Measurements from ENCODE around the gene ST3GAL4. TPM values are rescaled to one million over a fixed set of nuclear protein-coding genes. Genes with fewer than 3 reads are reported as not detected.
"Not testable (repeated sequence)": the region's sequence is repeated elsewhere in the genome, so short reads cannot be mapped to it uniquely, and the experiment has no call there.

Gene ST3GAL4
- total and polyA plus RNA-seq, 4 donors: 25.4 to 36.3 (median 28.2) TPM

- intact Hi-C loops (cut with DNase I): no loop called here
- WGBS, 2 donors: 68 to 70% methylated on average over 3 of the region's 3 CpGs
- no peak for ATAC-seq (ENCODE audit: low FRiP score)
These were observed 14.5 kb downstream of the ST3GAL4 start for GRCh38 chr11:126370016-126370415.

DNA sequence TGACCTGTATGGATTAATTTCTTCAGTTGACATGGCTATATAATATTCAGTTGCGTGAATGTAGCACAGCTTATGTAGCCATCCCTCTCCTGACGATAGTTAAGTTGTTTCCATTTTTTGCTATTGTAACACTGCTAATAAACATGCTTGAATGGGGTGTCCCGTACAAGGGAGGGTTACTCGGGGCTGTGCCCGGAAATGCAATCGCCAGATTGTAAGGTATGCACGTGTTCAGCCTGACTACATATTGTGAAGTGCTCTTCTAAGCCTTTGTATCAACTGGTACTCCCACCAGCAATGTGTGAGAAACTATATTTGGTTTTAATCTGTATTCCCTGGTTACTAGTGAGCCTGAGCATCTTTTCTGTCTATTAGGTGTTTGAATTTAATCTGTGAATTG is 16.1 kb downstream of the ST3GAL4 start:
- H3K4me3 ChIP-seq (ENCODE audit: low read length in 2 of 2): no peak overlapping the region
- no peaks in the 10 kb centered on the region for H3K4me1 ChIP-seq (ENCODE audit: control insufficient read depth in 1 of 2, insufficient read depth in 2 of 2, low read length in 2 of 2)
- DNase-seq (no peak), ATAC-seq (ENCODE audit: low FRiP score) (no peak)
- no peak overlapping the region for H3K27ac ChIP-seq (ENCODE audit: low read depth in 1 of 2, low read length in 2 of 2)
- WGBS, 2 donors: 95% methylated on average over 7 of the region's 7 CpGs
- H3K36me3 ChIP-seq (ENCODE audit: control insufficient read depth in 1 of 2, insufficient read depth in 2 of 2, low read length in 1 of 2): no peaks in the 10 kb centered on the region
- H3K27me3 ChIP-seq (ENCODE audit: control insufficient read depth in 1 of 2, insufficient read depth in 2 of 2, low read length in 1 of 2): no peaks in the 10 kb centered on the region
- H3K9me3 ChIP-seq (ENCODE audit: control insufficient read depth, low read length): no peaks in the 10 kb centered on the region
- intact Hi-C loops (cut with DNase I): no loop called here

More at GRCh38 chr11:126370016-126370415, 14.5 kb downstream of the ST3GAL4 start:
- Histone ChIP-seq H3K27me3 (ENCODE audit: control insufficient read depth in 1 of 2, insufficient read depth in 2 of 2, low read length in 1 of 2) (no peaks in the 10 kb centered on the region), H3K9me3 (ENCODE audit: control insufficient read depth, low read length) (no peaks in the 10 kb centered on the region), H3K4me3 (ENCODE audit: low read length in 2 of 2) (no peak overlapping the region), H3K27ac (ENCODE audit: low read depth in 1 of 2, low read length in 2 of 2) (no peak overlapping the region), H3K36me3 (ENCODE audit: control insufficient read depth in 1 of 2, insufficient read depth in 2 of 2, low read length in 1 of 2) (no peaks in the 10 kb centered on the region), H3K4me1 (ENCODE audit: control insufficient read depth in 1 of 2, insufficient read depth in 2 of 2, low read length in 2 of 2) (no peaks in the 10 kb centered on the region)
- no peak for DNase-seq

- WGBS, 2 donors: 61 to 67% methylated on average over 11 to 12 of the region's 12 CpGs
- H3K27me3 ChIP-seq (ENCODE audit: control insufficient read depth in 1 of 2, insufficient read depth in 2 of 2, low read length in 1 of 2); H3K36me3 ChIP-seq (ENCODE audit: control insufficient read depth in 1 of 2, insufficient read depth in 2 of 2, low read length in 1 of 2); H3K4me1 ChIP-seq (ENCODE audit: control insufficient read depth in 1 of 2, insufficient read depth in 2 of 2, low read length in 2 of 2); H3K9me3 ChIP-seq (ENCODE audit: control insufficient read depth, low read length); H3K4me3 ChIP-seq (ENCODE audit: low read length in 2 of 2); H3K27ac ChIP-seq (ENCODE audit: low read depth in 1 of 2, low read length in 2 of 2); intact Hi-C loops (cut with DNase I): not testable (repeated sequence)
- peak; percentile 21 to 43 for DNase-seq
- peak; percentile 5 for ATAC-seq (ENCODE audit: low FRiP score)
These were observed 18.0 kb downstream of the ST3GAL4 start for GRCh38 chr11:126373389-126374066.

DNA sequence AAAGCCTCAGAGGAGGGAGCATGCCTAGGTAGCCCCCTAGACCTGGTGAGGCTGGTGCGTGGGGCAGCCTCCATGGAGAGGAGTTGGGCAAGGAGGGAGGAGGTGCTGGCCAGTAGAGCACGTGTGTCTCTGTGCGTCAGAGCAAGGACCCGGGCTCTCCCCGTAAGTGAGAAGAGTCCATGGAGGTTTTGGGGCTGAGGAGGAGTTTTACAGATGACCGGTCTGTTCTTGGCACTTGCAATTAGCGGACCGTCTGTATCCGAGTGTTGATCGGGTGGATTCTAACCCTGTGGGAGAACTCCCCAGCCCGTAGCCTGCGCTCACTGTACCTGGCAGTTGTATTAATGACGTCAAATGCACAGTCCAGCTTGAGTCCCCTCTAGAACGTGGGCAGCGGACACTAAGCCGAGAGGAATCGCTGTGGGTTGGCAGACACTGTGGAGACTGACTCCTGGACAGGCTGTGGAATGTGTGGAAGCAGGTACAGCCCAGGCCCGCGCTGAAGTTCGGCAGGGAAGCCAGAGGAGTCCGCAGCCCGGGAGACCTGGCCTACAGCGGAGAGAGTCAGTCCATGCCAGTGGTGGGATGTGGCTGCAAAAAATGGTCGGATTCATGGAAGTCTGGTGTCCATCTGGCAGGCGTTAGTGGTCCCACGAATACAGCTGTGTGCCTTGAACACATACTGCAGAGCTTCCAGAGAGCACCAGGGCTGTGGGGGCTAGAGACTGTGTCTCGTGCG is 19.2 kb downstream of the ST3GAL4 start:
- H3K4me1 ChIP-seq (ENCODE audit: control insufficient read depth in 1 of 2, insufficient read depth in 2 of 2, low read length in 2 of 2); H3K27ac ChIP-seq (ENCODE audit: low read depth in 1 of 2, low read length in 2 of 2); H3K27me3 ChIP-seq (ENCODE audit: control insufficient read depth in 1 of 2, insufficient read depth in 2 of 2, low read length in 1 of 2); H3K36me3 ChIP-seq (ENCODE audit: control insufficient read depth in 1 of 2, insufficient read depth in 2 of 2, low read length in 1 of 2); H3K9me3 ChIP-seq (ENCODE audit: control insufficient read depth, low read length); intact Hi-C loops (cut with DNase I); H3K4me3 ChIP-seq (ENCODE audit: low read length in 2 of 2): not testable (repeated sequence)
- peak; percentile 34 to 63 for DNase-seq
- peak; percentile 53 for ATAC-seq (ENCODE audit: low FRiP score)
- 88 to 93% methylated on average over 20 to 22 of the region's 28 CpGs for WGBS, 2 donors

DNA sequence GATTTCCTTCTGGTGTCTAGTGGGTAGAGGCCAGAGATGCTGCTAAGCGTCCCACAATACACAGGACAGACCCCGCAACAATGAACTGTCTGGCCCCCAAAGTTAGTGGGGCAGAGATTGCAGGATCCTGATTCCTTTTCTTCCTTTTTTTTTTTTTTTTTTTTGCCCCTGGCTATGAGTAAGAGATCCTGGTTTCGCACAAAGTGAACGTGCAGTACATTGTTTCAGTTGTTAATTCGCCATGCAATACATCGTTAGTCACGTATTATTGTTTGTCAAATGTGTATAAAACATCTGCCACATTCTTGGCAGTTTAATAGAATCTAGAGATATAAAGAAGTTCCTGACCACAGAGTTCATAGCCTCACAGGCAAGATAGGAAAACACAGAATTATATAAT is 20.2 kb downstream of the ST3GAL4 start:
- Histone ChIP-seq H3K36me3 (ENCODE audit: control insufficient read depth in 1 of 2, insufficient read depth in 2 of 2, low read length in 1 of 2) (no peaks in the 10 kb centered on the region), H3K27me3 (ENCODE audit: control insufficient read depth in 1 of 2, insufficient read depth in 2 of 2, low read length in 1 of 2) (no peaks in the 10 kb centered on the region), H3K27ac (ENCODE audit: low read depth in 1 of 2, low read length in 2 of 2) (no peak overlapping the region), H3K4me3 (ENCODE audit: low read length in 2 of 2) (no peak overlapping the region), H3K4me1 (ENCODE audit: control insufficient read depth in 1 of 2, insufficient read depth in 2 of 2, low read length in 2 of 2) (no peaks in the 10 kb centered on the region), H3K9me3 (ENCODE audit: control insufficient read depth, low read length) (no peaks in the 10 kb centered on the region)
- 79 to 84% methylated on average over 7 of the region's 7 CpGs for WGBS, 2 donors
- no peak for ATAC-seq (ENCODE audit: low FRiP score)
- DNase-seq: no peak
- intact Hi-C loops (cut with DNase I): no loop called here

GRCh38 chr11:126378763-126379162 is 23.3 kb downstream of the ST3GAL4 start:
- Histone ChIP-seq H3K4me1 (ENCODE audit: control insufficient read depth in 1 of 2, insufficient read depth in 2 of 2, low read length in 2 of 2) (no peaks in the 10 kb centered on the region), H3K9me3 (ENCODE audit: control insufficient read depth, low read length) (no peaks in the 10 kb centered on the region), H3K27me3 (ENCODE audit: control insufficient read depth in 1 of 2, insufficient read depth in 2 of 2, low read length in 1 of 2) (no peaks in the 10 kb centered on the region), H3K36me3 (ENCODE audit: control insufficient read depth in 1 of 2, insufficient read depth in 2 of 2, low read length in 1 of 2) (no peaks in the 10 kb centered on the region), H3K27ac (ENCODE audit: low read depth in 1 of 2, low read length in 2 of 2) (no peak overlapping the region), H3K4me3 (ENCODE audit: low read length in 2 of 2) (no peak overlapping the region)
- WGBS, 2 donors: 42 to 45% methylated on average over 4 of the region's 4 CpGs
- ATAC-seq (ENCODE audit: low FRiP score) (no peak), DNase-seq (peak in 1 of 2 donors; percentile 9)
- intact Hi-C loops (cut with DNase I): no loop called here

GRCh38 chr11:126380909-126381308 is 25.4 kb downstream of the ST3GAL4 start:
- intact Hi-C loops (cut with DNase I): no loop called here
- DNase-seq (peak in 1 of 2 donors; percentile 60), ATAC-seq (ENCODE audit: low FRiP score) (no peak)
- WGBS, 2 donors: 86 to 92% methylated on average over 4 of the region's 4 CpGs
- Histone ChIP-seq H3K27me3 (ENCODE audit: control insufficient read depth in 1 of 2, insufficient read depth in 2 of 2, low read length in 1 of 2) (no peaks in the 10 kb centered on the region), H3K4me1 (ENCODE audit: control insufficient read depth in 1 of 2, insufficient read depth in 2 of 2, low read length in 2 of 2) (no peaks in the 10 kb centered on the region), H3K9me3 (ENCODE audit: control insufficient read depth, low read length) (no peaks in the 10 kb centered on the region), H3K4me3 (ENCODE audit: low read length in 2 of 2) (no peak overlapping the region), H3K36me3 (ENCODE audit: control insufficient read depth in 1 of 2, insufficient read depth in 2 of 2, low read length in 1 of 2) (no peaks in the 10 kb centered on the region), H3K27ac (ENCODE audit: low read depth in 1 of 2, low read length in 2 of 2) (no peak overlapping the region)

- H3K27me3 ChIP-seq (ENCODE audit: control insufficient read depth in 1 of 2, insufficient read depth in 2 of 2, low read length in 1 of 2); intact Hi-C loops (cut with DNase I); ATAC-seq (ENCODE audit: low FRiP score); H3K9me3 ChIP-seq (ENCODE audit: control insufficient read depth, low read length); H3K4me3 ChIP-seq (ENCODE audit: low read length in 2 of 2); H3K27ac ChIP-seq (ENCODE audit: low read depth in 1 of 2, low read length in 2 of 2); H3K36me3 ChIP-seq (ENCODE audit: control insufficient read depth in 1 of 2, insufficient read depth in 2 of 2, low read length in 1 of 2); H3K4me1 ChIP-seq (ENCODE audit: control insufficient read depth in 1 of 2, insufficient read depth in 2 of 2, low read length in 2 of 2): not testable (repeated sequence)
- 73% methylated on average over 6 of the region's 10 CpGs for WGBS, 2 donors
- peak in 1 of 2 donors; percentile 21 for DNase-seq
These were observed 26.5 kb downstream of the ST3GAL4 start for GRCh38 chr11:126381960-126382359.

GRCh38 chr11:126382641-126383040 is 27.2 kb downstream of the ST3GAL4 start:
- ATAC-seq (ENCODE audit: low FRiP score); H3K4me1 ChIP-seq (ENCODE audit: control insufficient read depth in 1 of 2, insufficient read depth in 2 of 2, low read length in 2 of 2); H3K27ac ChIP-seq (ENCODE audit: low read depth in 1 of 2, low read length in 2 of 2); intact Hi-C loops (cut with DNase I); H3K36me3 ChIP-seq (ENCODE audit: control insufficient read depth in 1 of 2, insufficient read depth in 2 of 2, low read length in 1 of 2); H3K27me3 ChIP-seq (ENCODE audit: control insufficient read depth in 1 of 2, insufficient read depth in 2 of 2, low read length in 1 of 2); H3K4me3 ChIP-seq (ENCODE audit: low read length in 2 of 2); H3K9me3 ChIP-seq (ENCODE audit: control insufficient read depth, low read length): not testable (repeated sequence)
- 92 to 95% methylated on average over 3 to 4 of the region's 4 CpGs for WGBS, 2 donors
- DNase-seq: peak; percentile 15 to 37

All from aorta (tissue), 5 donors.